Thyroid gland (tissue), 4 donors: ENCODE measurements around the gene PCSK2. TPM values are rescaled to one million over a fixed set of nuclear protein-coding genes. Genes with fewer than 3 reads are reported as not detected.

Experiments
- DNase-seq, 2 donors: peaks; one replicate each; pipeline ENCODE4 v3.0.0-alpha.2; 2019
- H3K27ac ChIP-seq, 3 donors: fragments of 200-600 bp; sonication (generic); 1 replicate in 2 of 3; 2 replicates in 1 of 3; pipeline ENCODE4 v1.5.1; 2016 to 2019; ENCODE audit warnings: mild to moderate bottlenecking in 1 of 3, moderate library complexity in 1 of 3
- H3K27me3 ChIP-seq: fragments of 200-600 bp; sonication (generic); one replicate; pipeline ENCODE4 v1.5.1; 2019
- H3K36me3 ChIP-seq, 2 donors: fragments of 200-600 bp; sonication (generic); one replicate each; pipeline ENCODE4 v1.5.1; 2016 to 2019
- H3K4me1 ChIP-seq, 2 donors: fragments of 200-600 bp; sonication (generic); one replicate each; pipeline ENCODE4 v1.5.1; 2017 to 2019
- H3K4me3 ChIP-seq, 3 donors: fragments of 200-600 bp; sonication (generic); replicated peaks in 1 of 3; 1 replicate in 2 of 3; 2 replicates in 1 of 3; pipeline ENCODE4 v1.5.1; 2016; ENCODE audit warnings: mild to moderate bottlenecking in 1 of 3
- H3K9me3 ChIP-seq: fragments of 200-600 bp; sonication (generic); one replicate; pipeline ENCODE4 v1.5.1; 2017
- CTCF ChIP-seq, 6 experiments: fragments of 200-600 bp in 3 of 6; fragments of 450-650 bp in 3 of 6; sonication (generic) in 3 of 6; IDR thresholded peaks; one replicate each; pipeline ENCODE4 v1.5.1; 2016 to 2019; ENCODE audit warnings: antibody characterized with exemption in 6 of 6, mild to moderate bottlenecking in 2 of 6, inconsistent platforms in 1 of 6, moderate library complexity in 1 of 6
- POLR2A ChIP-seq, 2 donors: fragments of 450-650 bp; IDR thresholded peaks; one replicate each; pipeline ENCODE4 v1.6.1; 2017; ENCODE audit warnings: antibody characterized with exemption in 2 of 2, mild to moderate bottlenecking in 2 of 2, moderate library complexity in 1 of 2
- WGBS, 2 donors: methylation state at CpG; one replicate each; pipeline ENCODE4 v1.1.5; 2017; 5-methylcytosine and 5-hydroxymethylcytosine counted together
- intact Hi-C: fragments of 100-400 bp; cut with DNase I; formaldehyde crosslinking; loops from one replicate; pipeline ENCODE4 v1.15.1; 2023
- total RNA-seq, 4 donors: library from RNA; depleted of rRNA; stranded (reverse); fragments of >200 nt; gene quantifications; one replicate each; pipeline ENCODE4 v1.2.3, GENCODE V29; 2016

Gene PCSK2
- total RNA-seq, 4 donors from 2014 or later, result 43.2 to 242 (median 112) TPM

GRCh38 chr20:17437251-17437650, 210.4 kb downstream of the PCSK2 start:
- Histone ChIP-seq H3K4me3 (no peak overlapping the region), H3K27me3 (no peaks in the 10 kb centered on the region), H3K27ac (no peak overlapping the region), H3K4me1 (no peaks in the 10 kb centered on the region), H3K36me3 (no peaks in the 10 kb centered on the region), H3K9me3 (no peaks in the 10 kb centered on the region)
- 64 to 76% methylated on average over 7 to 8 of the region's 8 CpGs for WGBS, 2 donors
- no peak for TF ChIP-seq POLR2A (IDR thresholded peaks at IDR 0.05)
- TF ChIP-seq CTCF (IDR thresholded peaks at IDR 0.05), result no peak
- DNase-seq, result no peak
- intact Hi-C loops, result no loop called here

GRCh38 chr20:17438436-17439039, 211.7 kb downstream of the PCSK2 start:
- DNase-seq, result no peak
- Histone ChIP-seq H3K4me3 (no peak overlapping the region), H3K4me1 (no peaks in the 10 kb centered on the region), H3K9me3 (no peaks in the 10 kb centered on the region), H3K36me3 (no peaks in the 10 kb centered on the region), H3K27me3 (no peaks in the 10 kb centered on the region), H3K27ac (no peak overlapping the region)
- TF ChIP-seq CTCF (IDR thresholded peaks at IDR 0.05), result no peak
- WGBS, 2 donors, result 89 to 90% methylated on average over 9 of the region's 9 CpGs
- intact Hi-C loops, result no loop called here

GRCh38 chr20:17439616-17440296, 212.9 kb downstream of the PCSK2 start:
- Histone ChIP-seq H3K4me1 (no peaks in the 10 kb centered on the region), H3K36me3 (no peaks in the 10 kb centered on the region), H3K27ac (no peak overlapping the region), H3K27me3 (no peaks in the 10 kb centered on the region), H3K9me3 (no peaks in the 10 kb centered on the region), H3K4me3 (no peak overlapping the region)
- TF ChIP-seq CTCF (IDR thresholded peaks at IDR 0.05) (no peak), POLR2A (IDR thresholded peaks at IDR 0.05) (no peak)
- 35 to 56% methylated on average over 5 to 7 of the region's 8 CpGs for WGBS, 2 donors
- intact Hi-C loops, result no loop called here
- DNase-seq, result no peak

GRCh38 chr20:17441745-17442144, 214.9 kb downstream of the PCSK2 start:
- Histone ChIP-seq H3K9me3 (no peaks in the 10 kb centered on the region), H3K27ac (no peak overlapping the region), H3K4me3 (no peak overlapping the region), H3K27me3 (no peaks in the 10 kb centered on the region), H3K36me3 (no peaks in the 10 kb centered on the region), H3K4me1 (no peaks in the 10 kb centered on the region)
- no peak for TF ChIP-seq POLR2A (IDR thresholded peaks at IDR 0.05)
- TF ChIP-seq CTCF (IDR thresholded peaks at IDR 0.05), result no peak
- intact Hi-C loops, result no loop called here
- DNase-seq, result no peak
- WGBS, 2 donors, result 86 to 100% methylated on average over 1 of the region's 1 CpG

GRCh38 chr20:17442588-17442987, 215.7 kb downstream of the PCSK2 start:
- H3K9me3 ChIP-seq, result no peaks in the 10 kb centered on the region
- TF ChIP-seq POLR2A (IDR thresholded peaks at IDR 0.05) (no peak), CTCF (IDR thresholded peaks at IDR 0.05) (no peak)
- no peaks in the 10 kb centered on the region for H3K4me1 ChIP-seq

More at GRCh38 chr20:17442588-17442987, 215.7 kb downstream of the PCSK2 start:
- H3K27ac ChIP-seq, result no peak overlapping the region
- no peaks in the 10 kb centered on the region for H3K36me3 ChIP-seq
- no peak for DNase-seq
- no peak overlapping the region for H3K4me3 ChIP-seq
- no peaks in the 10 kb centered on the region for H3K27me3 ChIP-seq
- 51 to 54% methylated on average over 8 of the region's 8 CpGs for WGBS, 2 donors
- intact Hi-C loops, result no loop called here
